A673 (cell line): ENCODE results near the gene POM121L2. TPM values are rescaled to one million over a fixed set of nuclear protein-coding genes. Genes with fewer than 3 reads are reported as not detected.
A peak's percentile ranks its signal among the peaks of the same experiment; 100 is the strongest.

Experiments used
- BruUV-seq: library from RNA; stranded (reverse); fragments of 400-500 nt; replicated peaks from 2 replicates; lab custom pipeline; 2021; lab: Mats Ljungman, UMichigan
- CTCF ChIA-PET: fragments of 300-600 bp; sonication (Branson Sonifier 250); formaldehyde crosslinking; loops from one replicate; lab custom pipeline; 2022; ENCODE audit warnings: antibody characterized with exemption; lab: Charles Lee
- POLR2A ChIA-PET: fragments of 300-600 bp; sonication (Branson Sonifier 250); formaldehyde crosslinking; loops from one replicate; lab custom pipeline; 2022; ENCODE audit warnings: antibody characterized with exemption; ENCODE audit not compliant: low non-redundant PET; lab: Charles Lee
- DNase-seq: peaks from one replicate; pipeline ENCODE4 v3.0.0-alpha.2; 2015; ENCODE audit warnings: low spot score
- H3K27ac ChIP-seq: fragments of 200-600 bp; sonication (generic); 2 replicates; pipeline ENCODE4 v1.5.1; 2016; ENCODE audit warnings: mixed run types, low read depth, mild to moderate bottlenecking, mixed read lengths, antibody characterized with exemption, low read length; ENCODE audit not compliant: poor library complexity, severe bottlenecking
- H3K27me3 ChIP-seq: fragments of 200-600 bp; sonication (generic); replicated peaks from 2 replicates; pipeline ENCODE4 v1.6.1; 2017; ENCODE audit warnings: mixed run types, low read depth, mild to moderate bottlenecking, mixed read lengths, antibody characterized with exemption, low read length; ENCODE audit not compliant: insufficient read depth, poor library complexity
- H3K36me3 ChIP-seq: fragments of 200-600 bp; sonication (generic); 2 replicates; pipeline ENCODE4 v1.6.1; 2016; ENCODE audit warnings: mixed run types, mild to moderate bottlenecking, mixed read lengths, antibody characterized with exemption, low read length; ENCODE audit not compliant: insufficient read depth, poor library complexity, severe bottlenecking
- H3K4me1 ChIP-seq: fragments of 200-600 bp; sonication (generic); 2 replicates; pipeline ENCODE4 v1.6.1; 2017; ENCODE audit warnings: mixed run types, mild to moderate bottlenecking, mixed read lengths, antibody characterized with exemption, low read length; ENCODE audit not compliant: insufficient read depth, poor library complexity, severe bottlenecking
- H3K4me3 ChIP-seq: fragments of 200-600 bp; sonication (generic); 2 replicates; pipeline ENCODE4 v1.5.1; 2016; ENCODE audit warnings: low read depth, mixed run types, mild to moderate bottlenecking, mixed read lengths, low read length; ENCODE audit not compliant: poor library complexity, severe bottlenecking
- H3K9me3 ChIP-seq: fragments of 200-600 bp; sonication (generic); 2 replicates; pipeline ENCODE4 v1.6.1; 2016; ENCODE audit warnings: mixed run types, low read depth, mild to moderate bottlenecking, mixed read lengths, antibody characterized with exemption, low read length; ENCODE audit not compliant: poor library complexity, severe bottlenecking
- CTCF ChIP-seq: fragments of 300-800, 200-600 bp; sonication (generic); conservative IDR thresholded peaks from 2 replicates; pipeline ENCODE4 v1.5.1; 2017; ENCODE audit warnings: low read depth, mild to moderate bottlenecking, antibody characterized with exemption, low read length, moderate library complexity, mixed read lengths
- EZH2 ChIP-seq: fragments of 200-600 bp; sonication (generic); IDR thresholded peaks from 2 replicates; pipeline ENCODE4 v1.6.1; 2017; ENCODE audit warnings: borderline replicate concordance, low read depth, mild to moderate bottlenecking, mixed read lengths, antibody characterized with exemption, low read length; ENCODE audit not compliant: poor library complexity, severe bottlenecking
- intact Hi-C: fragments of 100-400 bp; cut with micrococcal nuclease; formaldehyde crosslinking; loops from one replicate; pipeline ENCODE4 v1.10.0; 2022; ENCODE audit not compliant: unreplicated experiment
- total RNA-seq: library from RNA; stranded (reverse); gene quantifications from 2 replicates; pipeline ENCODE4 v1.2.3, GENCODE V29; 2021

Gene POM121L2
- total RNA-seq, 1 experiment from 2014 or later = not detected

DNA sequence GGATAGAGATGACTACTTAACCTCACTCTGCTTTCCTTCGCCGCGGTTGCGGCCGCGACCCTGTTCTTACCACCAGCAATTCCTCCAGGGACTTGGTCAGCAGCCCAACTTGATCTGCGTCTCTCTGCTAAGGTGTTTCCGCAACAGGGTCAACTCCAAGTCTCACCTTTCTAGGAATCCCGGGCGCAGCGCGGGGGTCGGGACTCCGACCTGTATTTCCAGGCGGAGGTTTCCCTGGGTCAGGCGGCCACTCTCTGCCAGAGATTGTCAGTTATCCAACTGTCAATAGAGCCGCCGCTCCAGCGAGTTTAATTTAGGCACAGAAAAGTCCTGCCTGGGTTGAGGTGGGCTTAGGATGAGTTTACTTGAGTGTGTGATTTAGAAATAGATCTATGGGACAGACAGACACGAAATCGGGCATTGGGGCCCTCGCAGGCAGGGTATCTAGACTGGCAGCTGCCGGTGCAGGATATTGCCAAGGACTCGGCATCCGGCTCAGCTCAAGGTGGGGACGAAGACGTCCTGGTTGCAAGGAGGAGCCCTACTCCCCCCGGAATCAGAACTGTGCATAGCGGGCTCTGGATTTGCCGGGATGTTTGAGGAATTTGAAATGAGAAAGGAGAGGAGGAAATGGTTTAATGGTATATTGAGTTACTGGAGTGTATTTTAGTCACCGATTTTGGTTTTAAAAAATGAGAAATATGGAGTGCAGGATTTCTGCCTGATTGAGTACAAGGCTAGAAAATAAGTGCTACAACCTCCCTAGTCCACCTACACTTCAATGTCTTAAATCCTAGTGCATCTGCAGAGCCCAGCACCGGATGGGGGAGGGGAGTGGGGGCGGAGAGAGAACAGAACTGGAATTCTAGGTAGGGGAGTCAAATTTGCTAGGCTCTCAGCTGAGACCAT is 23.7 kb downstream of the POM121L2 start:
- Histone ChIP-seq H3K9me3 (no peaks in the 10 kb centered on the region), H3K27ac (no peak overlapping the region), H3K27me3 (no peaks in the 10 kb centered on the region), H3K4me3 (peak overlapping the region; percentile 32), H3K4me1 (no peaks in the 10 kb centered on the region), H3K36me3 (no peaks in the 10 kb centered on the region)
- no TSS peak for BruUV-seq
- intact Hi-C loops = no loop called here
- POLR2A ChIA-PET = interaction anchor here (0.5 kb wide), 1 partner anchor 141 kb away, joined by 6 read pairs; a partner anchor contains a TSS
- CTCF ChIA-PET = no interaction called here
- no peak for DNase-seq
- TF ChIP-seq CTCF = no peak

- Histone ChIP-seq H3K4me3 (peak overlapping the region; percentile 32), H3K27me3 (no peaks in the 10 kb centered on the region), H3K9me3 (no peaks in the 10 kb centered on the region), H3K4me1 (no peaks in the 10 kb centered on the region), H3K27ac (no peak overlapping the region), H3K36me3 (no peaks in the 10 kb centered on the region)
- TF ChIP-seq EZH2 (no peak), CTCF (no peak)
- DNase-seq = no peak
- ChIA-PET POLR2A (no interaction called here), CTCF (no interaction called here)
- BruUV-seq = no TSS peak
- intact Hi-C loops = no loop called here
These were observed 24.3 kb downstream of the POM121L2 start for GRCh38 chr6:27287751-27288135.

DNA sequence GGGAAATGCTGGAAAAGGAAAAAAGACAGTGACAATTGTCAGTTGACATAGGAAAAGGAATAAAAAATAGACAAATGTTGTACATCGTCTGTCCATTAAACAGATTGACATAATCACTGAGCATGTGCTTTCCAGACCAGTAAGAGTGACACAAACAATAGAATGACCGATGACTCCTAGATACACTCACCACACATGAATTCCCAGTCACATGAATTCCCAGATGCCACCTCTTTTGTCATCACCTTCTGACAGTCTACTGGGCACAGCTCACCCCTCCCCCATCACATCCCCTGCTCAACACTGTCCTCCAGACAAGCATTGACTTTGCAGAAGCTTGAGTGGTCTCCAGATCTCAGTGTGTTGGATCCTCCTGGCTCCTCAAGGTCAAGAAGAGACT is 25.9 kb downstream of the POM121L2 start:
- TF ChIP-seq EZH2 = no peak
- no peak for TF ChIP-seq CTCF
- ChIA-PET CTCF (no interaction called here), POLR2A (interaction anchor here (0.6 kb wide), 1 partner anchor 137 kb away, joined by 3 read pairs; no protein-coding TSS in a partner anchor)
- Histone ChIP-seq H3K27me3 (no peaks in the 10 kb centered on the region), H3K4me3 (no peak overlapping the region), H3K9me3 (no peaks in the 10 kb centered on the region), H3K4me1 (peaks cover 2% of the 10 kb centered on the region), H3K27ac (no peak overlapping the region), H3K36me3 (no peaks in the 10 kb centered on the region)
- no TSS peak for BruUV-seq
- intact Hi-C loops = no loop called here
- no peak for DNase-seq
